GM12801 (cell line): Measurements from ENCODE around the gene SHC4.

Experiments
- TF ChIP-seq, protein P1 (sequence below): IDR thresholded peaks from one replicate; pipeline ENCODE4 v1.5.1; 2011; ENCODE audit warnings: control low read depth; ENCODE audit not compliant: insufficient read length; ENCODE audit errors: extremely low read depth

SHC4 gene

DNA sequence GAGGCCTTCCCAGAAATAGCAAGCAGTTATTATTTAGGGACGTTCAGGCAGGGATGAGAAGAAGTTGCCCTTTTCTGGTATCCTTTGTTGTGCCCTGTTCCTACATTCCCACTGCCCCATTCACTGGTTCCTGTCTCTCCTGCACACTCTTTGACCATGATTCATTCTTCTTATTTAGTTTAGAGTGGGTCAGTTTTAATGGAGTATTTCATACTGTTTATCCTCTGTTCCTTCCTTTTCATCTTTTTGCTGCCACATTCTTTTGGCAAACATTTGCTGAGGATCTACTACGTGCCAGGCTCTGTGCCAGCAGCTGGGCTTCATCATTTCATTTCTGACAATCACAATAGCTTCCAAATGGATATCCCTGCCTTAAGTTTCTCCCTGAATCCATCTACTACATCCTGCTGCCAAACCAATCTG is 97.6 kb downstream of the SHC4 start:
- TF ChIP-seq, protein P1, sequence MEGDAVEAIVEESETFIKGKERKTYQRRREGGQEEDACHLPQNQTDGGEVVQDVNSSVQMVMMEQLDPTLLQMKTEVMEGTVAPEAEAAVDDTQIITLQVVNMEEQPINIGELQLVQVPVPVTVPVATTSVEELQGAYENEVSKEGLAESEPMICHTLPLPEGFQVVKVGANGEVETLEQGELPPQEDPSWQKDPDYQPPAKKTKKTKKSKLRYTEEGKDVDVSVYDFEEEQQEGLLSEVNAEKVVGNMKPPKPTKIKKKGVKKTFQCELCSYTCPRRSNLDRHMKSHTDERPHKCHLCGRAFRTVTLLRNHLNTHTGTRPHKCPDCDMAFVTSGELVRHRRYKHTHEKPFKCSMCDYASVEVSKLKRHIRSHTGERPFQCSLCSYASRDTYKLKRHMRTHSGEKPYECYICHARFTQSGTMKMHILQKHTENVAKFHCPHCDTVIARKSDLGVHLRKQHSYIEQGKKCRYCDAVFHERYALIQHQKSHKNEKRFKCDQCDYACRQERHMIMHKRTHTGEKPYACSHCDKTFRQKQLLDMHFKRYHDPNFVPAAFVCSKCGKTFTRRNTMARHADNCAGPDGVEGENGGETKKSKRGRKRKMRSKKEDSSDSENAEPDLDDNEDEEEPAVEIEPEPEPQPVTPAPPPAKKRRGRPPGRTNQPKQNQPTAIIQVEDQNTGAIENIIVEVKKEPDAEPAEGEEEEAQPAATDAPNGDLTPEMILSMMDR: no peak

DNA sequence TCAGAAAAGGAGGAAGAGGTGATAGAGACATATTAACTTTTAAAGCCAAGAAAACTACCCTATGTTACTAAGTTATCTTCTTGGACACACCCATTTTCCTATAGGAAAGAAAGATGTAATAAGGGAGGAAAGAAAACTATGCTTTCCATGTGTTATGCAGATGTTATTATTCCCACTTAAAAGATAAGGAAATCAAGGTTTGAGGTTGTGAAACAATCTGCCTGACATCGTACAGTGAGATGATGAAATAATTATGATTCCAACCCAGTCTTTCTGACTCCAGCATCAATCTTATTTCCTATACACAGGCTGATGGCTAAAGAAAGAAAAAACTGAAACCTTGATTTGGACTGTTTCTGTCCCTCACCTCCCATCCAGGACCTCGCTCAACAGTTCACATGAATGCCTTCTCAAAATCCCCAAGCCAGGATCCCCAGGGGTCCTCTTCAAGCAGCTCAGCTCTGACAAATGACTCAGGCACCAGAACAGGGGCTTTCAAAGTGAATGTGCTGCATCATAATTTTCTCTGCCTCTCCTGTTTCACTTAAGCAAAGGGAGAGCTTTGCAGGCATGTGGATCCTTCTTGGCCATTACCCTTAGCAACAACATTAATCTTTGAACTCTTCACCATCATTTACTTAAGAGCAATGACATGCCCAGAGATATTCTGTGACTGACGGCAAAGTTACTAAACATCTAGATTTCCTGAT is 98.2 kb downstream of the SHC4 start:
- TF ChIP-seq, protein P1: no peak

DNA sequence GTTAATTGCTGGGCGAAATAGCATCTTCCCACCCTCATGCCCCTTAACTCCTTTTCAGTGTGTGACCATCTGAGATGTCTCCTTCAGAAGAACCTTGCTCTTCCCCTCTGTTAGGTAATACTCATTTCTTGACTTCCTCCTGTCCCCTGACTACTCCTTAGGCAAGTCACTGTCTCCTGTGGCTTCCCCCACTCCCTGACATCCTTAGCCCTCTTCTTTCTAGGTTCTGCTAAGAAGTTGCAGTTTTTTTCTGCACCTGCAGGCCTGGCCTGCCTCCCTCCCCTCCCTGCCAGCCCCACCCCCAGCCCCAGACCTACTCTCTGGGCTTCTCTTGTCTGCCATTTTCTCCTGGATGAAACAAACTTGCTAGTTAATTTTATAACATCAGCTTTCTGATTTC is 101.0 kb downstream of the SHC4 start:
- TF ChIP-seq, protein P1: no peak

DNA sequence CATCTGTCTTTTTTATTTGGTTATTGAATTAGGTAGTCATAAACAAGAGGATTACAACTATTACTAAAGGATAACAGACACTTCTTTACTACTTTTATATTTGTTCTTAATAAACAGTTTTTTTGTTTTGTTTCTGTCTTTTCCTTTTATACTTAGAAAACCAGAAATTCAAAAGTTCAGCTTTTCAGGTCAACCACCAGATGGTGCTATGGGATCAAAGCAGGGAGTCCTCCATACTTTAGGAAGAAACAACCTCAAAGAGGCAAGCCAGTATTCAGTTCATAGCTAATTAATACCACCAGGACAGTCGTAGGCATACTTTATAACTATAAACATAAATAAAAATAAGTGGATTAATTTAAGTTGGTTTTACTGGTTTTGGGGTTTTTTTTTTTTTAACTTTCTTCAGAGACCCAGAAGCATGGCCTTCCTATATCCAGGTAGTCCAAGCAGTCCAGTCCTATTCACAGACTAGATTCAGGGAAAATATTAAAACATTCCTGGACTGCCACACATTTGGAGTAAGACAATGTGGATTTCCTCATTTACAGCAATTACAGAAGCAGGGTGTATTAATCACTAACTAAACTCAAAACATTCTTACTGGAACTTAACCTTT is 101.8 kb downstream of the SHC4 start:
- TF ChIP-seq, protein P1: no peak

DNA sequence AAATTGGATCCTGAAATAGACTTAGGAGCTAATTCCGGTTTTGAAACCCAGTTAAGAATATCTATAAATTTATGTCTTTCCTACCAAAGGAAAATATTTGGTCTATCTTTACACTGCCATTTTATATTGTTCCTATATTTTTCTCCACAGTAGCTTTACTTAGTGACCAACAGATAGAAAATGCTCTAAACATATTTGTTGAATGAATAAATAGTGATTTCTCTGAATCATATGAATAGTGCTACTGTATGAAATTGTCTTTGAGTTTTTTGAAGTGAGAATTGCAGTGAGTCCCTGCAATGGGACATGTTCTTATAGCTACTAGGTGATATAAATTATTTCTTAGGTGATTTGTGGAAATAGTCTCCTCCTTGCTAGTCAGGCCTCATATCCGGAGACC is 104.3 kb downstream of the SHC4 start:
- TF ChIP-seq, protein P1: no peak

DNA sequence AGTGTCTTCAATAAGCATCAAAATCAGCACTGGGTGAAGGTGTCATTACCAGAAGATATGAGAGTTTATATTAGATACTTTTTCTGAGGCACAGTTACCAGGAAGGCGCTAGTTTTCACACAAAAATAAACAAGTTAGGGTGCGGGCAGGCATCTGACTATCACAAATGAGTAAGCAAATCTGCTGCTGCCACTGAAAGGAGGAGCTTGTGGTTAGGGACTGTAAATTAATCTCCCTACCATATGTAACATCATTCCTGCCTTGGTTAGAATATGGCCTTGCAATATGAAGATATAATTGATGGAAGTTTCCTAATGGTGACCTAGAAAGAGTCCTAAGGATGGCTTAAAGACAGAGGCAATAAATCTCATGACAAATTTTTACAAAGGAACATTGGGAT is 105.3 kb downstream of the SHC4 start:
- TF ChIP-seq, protein P1: no peak

DNA sequence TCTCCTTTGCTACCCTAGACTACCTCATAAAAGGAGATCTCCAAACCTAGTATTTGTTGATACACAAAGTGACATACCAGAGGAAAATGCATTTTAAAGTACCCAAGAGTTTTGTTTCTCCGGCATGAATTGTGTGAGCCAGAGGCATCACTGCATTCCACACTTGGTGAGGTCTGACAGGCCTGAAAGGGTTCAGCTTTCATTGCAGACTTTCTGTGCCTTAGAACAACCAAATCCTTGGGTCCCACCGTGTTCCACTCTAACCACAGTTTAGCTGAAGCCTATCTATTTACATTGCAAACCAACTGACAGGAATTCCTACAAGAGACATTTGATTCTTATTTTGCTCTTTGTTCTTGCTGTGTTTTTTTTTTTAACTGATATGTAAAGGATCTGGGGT is 106.8 kb downstream of the SHC4 start:
- TF ChIP-seq, protein P1: no peak
